Activated naive CD4-positive, alpha-beta T cell treated with anti-CD3 and anti-CD28 coated beads, Interleukin-2, amount 10 ng/mL, durations not matched to agents 7 days and 5 days (primary cell): ENCODE data around the gene ANKRD33.

Source experiments
- CTCF ChIA-PET: fragments of 350-600 bp; sonication (Branson Sonifier 250); formaldehyde crosslinking; loops from one replicate; lab custom pipeline; 2021; ENCODE audit warnings: antibody characterized with exemption; lab: Charles Lee
- DNase-seq: peaks from one replicate; pipeline ENCODE4 v3.0.0-alpha.2; 2020
- H3K27ac Mint-ChIP-seq: one replicate; pipeline ENCODE4 v1.8.0; 2021; ENCODE audit warnings: mild to moderate bottlenecking, moderate library complexity, mixed read lengths
- H3K27me3 Mint-ChIP-seq: one replicate; pipeline ENCODE4 v1.8.0; 2021; ENCODE audit warnings: mild to moderate bottlenecking, mixed read lengths
- H3K36me3 Mint-ChIP-seq: one replicate; pipeline ENCODE4 v1.8.0; 2021; ENCODE audit warnings: mixed read lengths
- H3K4me1 Mint-ChIP-seq: one replicate; pipeline ENCODE4 v1.8.0; 2021; ENCODE audit warnings: mixed read lengths
- H3K4me3 Mint-ChIP-seq: one replicate; pipeline ENCODE4 v1.8.0; 2021; ENCODE audit warnings: mild to moderate bottlenecking, moderate library complexity, mixed read lengths
- H3K9me3 Mint-ChIP-seq: one replicate; pipeline ENCODE4 v1.8.0; 2021; ENCODE audit warnings: mixed read lengths

ANKRD33 gene

DNA sequence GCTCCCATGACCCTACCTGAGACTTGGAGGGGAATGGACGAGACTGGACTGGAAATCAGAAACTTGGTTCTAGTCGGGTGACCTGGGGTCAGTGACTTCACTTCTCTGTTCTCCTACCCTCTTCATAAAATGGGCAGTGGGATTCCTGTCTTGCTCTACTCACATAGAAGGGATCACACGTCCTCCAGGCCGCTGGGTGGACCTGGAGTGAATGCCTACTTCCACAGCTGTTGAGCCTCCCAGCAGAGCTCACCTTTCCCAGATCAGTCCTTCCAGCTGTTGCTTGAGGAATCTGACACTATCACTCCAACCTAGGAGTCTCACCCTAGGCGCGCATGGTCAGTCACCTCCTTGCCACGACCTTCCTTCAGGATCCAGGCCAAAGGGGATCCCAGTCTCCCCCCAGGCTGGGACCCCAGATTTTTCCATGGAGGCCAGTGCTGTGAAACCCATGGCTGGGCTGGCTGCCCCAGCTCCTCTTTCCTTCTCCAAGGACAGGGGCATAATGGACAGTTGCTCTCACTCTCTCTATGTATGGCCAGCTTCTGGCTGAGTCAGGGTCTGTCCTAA is 20.0 kb downstream of the ANKRD33 start:
- CTCF ChIA-PET, result interaction anchor here (1.2 to 1.6 kb wide), 2 partner anchors 13 to 118 kb away, joined by 3 to 4 read pairs; no protein-coding TSS in a partner anchor
- Mint-ChIP-seq H3K27ac (no peak overlapping the region), H3K4me3 (no peak overlapping the region), H3K9me3 (no peaks in the 10 kb centered on the region), H3K27me3 (peaks cover 78% of the 10 kb centered on the region), H3K36me3 (no peaks in the 10 kb centered on the region), H3K4me1 (peaks cover 2% of the 10 kb centered on the region)
- no peak for DNase-seq

DNA sequence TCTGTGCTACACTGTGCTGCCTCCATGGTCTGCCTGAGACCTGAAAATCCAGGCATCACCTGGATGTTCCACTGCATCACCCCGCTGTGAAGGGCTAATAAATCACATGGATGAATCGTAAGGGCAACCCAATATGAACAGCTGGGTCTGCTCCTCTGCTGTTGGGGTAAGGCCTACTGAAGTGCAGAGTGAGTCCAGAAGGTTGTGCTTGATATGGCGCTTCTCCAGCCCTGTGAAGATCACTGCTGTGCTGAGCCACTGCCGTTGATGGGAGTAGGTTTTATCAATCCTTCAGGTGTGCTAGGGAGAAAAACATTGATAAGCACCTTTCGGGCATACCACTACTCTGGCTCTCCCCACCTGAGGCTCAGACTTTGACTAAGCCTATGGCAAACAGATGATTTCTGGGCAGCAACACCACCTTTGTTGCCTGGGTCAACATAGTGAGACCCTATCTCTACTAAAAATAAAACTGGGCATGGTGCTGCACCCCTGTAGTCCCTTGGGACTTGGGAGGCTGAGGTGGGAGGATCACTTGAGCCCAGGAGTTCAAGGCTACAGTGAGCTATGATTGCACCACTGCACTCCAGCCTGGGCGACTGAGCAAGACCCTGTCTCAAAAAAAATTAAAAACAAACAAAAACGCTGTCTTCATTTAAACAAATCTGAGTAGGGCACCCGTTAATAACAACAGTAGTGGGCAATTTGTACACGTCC is 21.1 kb downstream of the ANKRD33 start:
- DNase-seq, result no peak
- Mint-ChIP-seq H3K9me3 (no peaks in the 10 kb centered on the region), H3K27me3 (peaks cover 79% of the 10 kb centered on the region), H3K27ac (no peak overlapping the region), H3K4me3 (no peak overlapping the region), H3K36me3 (no peaks in the 10 kb centered on the region), H3K4me1 (peaks cover 2% of the 10 kb centered on the region)
- CTCF ChIA-PET, result interaction anchor here (1.6 kb wide), 1 partner anchor 116 kb away, joined by 3 read pairs; no protein-coding TSS in a partner anchor

DNA sequence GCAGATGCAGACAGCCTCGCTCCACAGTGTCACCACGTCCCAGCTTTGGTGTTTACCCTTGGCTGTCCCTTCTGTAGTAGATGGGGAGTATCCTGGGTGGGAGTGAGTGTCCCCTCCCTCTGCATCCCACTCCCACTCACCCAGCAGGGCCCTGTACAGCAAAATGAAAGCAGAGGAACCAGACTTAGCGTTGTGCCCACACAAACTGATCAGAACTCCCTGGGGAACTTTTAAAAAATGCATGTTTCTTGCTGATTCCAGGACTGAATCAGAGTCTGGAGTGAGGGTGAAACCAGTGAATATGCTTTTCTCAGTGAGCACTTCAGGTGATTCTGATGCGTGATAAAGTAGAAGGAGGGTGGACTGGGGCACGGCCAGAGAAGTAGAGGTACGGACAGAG is 22.3 kb downstream of the ANKRD33 start:
- DNase-seq, result no peak
- Mint-ChIP-seq H3K4me1 (peaks cover 2% of the 10 kb centered on the region), H3K4me3 (no peak overlapping the region), H3K9me3 (no peaks in the 10 kb centered on the region), H3K27me3 (peaks cover 71% of the 10 kb centered on the region), H3K36me3 (no peaks in the 10 kb centered on the region), H3K27ac (no peak overlapping the region)
- CTCF ChIA-PET, result no interaction called here

DNA sequence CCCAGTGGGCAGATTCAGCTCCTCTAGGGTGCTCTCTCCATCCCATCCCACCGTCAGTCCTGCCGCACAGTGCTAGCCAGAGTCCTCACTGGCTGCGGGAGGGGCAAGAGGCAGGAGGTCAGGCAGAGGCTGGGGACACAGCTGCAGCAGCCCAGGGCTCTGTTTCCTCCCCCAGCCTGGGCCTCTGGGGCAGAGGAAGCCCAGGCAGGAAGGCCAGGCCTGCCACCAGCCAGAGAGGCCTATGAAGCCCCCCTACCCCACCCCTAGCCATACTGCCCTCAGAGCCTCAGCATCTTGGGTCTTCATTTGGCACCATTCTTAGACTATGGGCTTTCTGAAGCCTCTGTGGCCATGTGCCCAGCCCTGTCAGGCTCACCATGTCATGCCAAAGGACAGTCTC is 22.8 kb downstream of the ANKRD33 start:
- Mint-ChIP-seq H3K9me3 (no peaks in the 10 kb centered on the region), H3K27me3 (peaks cover 66% of the 10 kb centered on the region), H3K4me1 (peaks cover 2% of the 10 kb centered on the region), H3K27ac (no peak overlapping the region), H3K4me3 (no peak overlapping the region), H3K36me3 (no peaks in the 10 kb centered on the region)
- CTCF ChIA-PET, result interaction anchor here (1.2 kb wide), 1 partner anchor 16 kb away, joined by 3 read pairs; no protein-coding TSS in a partner anchor
- no peak for DNase-seq

DNA sequence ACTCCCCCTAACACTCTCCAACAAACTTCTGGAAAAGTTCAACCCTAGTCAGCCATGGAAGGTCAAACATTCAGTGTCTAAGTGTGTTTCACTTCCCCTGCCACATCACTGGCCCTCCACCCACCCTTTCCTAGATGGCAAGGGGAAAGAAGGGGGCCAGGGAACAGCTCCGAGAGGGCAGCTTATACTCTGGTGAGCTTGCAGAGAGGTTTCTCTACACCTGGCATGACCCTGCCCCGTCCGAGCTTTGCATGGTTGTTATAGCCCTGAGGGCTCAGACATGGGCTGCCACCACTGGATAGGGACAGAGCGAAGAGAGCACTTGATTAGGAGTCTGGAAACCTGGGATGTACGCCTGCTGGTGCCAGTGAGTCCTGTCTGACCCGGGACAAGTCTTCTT is 23.4 kb downstream of the ANKRD33 start:
- H3K27me3 Mint-ChIP-seq, result peaks cover 61% of the 10 kb centered on the region
- no peaks in the 10 kb centered on the region for H3K36me3 Mint-ChIP-seq
- CTCF ChIA-PET, result interaction anchor here (1.2 kb wide), 1 partner anchor 15 kb away, joined by 3 read pairs; no protein-coding TSS in a partner anchor
- no peak overlapping the region for H3K27ac Mint-ChIP-seq
- no peak for DNase-seq
- H3K4me3 Mint-ChIP-seq, result no peak overlapping the region
- H3K4me1 Mint-ChIP-seq, result peaks cover 2% of the 10 kb centered on the region
- H3K9me3 Mint-ChIP-seq, result no peaks in the 10 kb centered on the region

DNA sequence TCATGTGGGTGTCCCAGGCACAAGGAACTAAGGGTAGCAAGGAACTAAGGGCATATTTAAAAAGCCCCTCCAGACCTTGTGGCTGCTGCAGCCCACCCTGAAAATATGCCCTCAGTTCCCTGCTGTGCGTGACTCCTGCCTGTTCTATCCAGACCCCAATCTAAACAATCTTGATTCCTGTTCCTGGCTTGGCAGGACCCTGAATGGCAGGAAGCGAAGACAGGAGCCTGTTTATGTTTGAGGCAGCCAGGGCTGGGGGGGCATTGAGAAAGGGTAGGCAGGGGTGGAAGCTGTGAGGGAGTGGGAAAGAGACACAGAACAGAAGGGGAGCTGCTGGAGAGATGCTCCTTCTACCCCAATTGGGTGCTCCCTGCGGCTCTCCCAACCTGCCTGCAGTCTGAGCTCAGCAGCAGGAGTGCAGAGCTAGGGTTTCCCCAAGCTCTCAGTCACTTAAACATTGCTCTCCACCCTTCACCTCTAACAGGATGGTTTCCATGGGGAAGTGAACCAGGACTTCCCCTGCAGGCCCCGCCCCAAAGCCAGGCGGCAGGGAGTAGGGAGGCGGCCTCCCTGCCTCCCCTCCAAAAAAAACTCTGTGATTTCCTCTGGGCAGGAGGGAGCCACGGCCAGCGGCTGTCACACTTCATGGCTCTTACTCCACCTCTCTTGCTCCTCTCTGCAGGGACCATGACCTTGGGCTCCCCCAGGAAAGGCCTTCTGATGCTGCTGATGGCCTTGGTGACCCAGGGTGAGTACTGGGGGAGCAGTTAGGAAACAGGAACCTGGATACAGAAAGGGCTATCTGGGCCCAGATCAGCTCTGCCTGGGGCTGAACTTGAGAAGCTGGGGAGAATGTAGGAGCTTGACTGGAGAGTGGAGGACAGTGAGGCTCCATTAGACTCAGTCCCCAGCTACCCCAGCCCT is 24.1 kb downstream of the ANKRD33 start:
- no peak for DNase-seq
- Mint-ChIP-seq H3K27me3 (peaks cover 53% of the 10 kb centered on the region), H3K4me3 (no peak overlapping the region), H3K36me3 (no peaks in the 10 kb centered on the region), H3K9me3 (no peaks in the 10 kb centered on the region), H3K27ac (no peak overlapping the region), H3K4me1 (peaks cover 2% of the 10 kb centered on the region)
- CTCF ChIA-PET, result interaction anchor here (1.2 kb wide), 1 partner anchor 15 kb away, joined by 3 read pairs; no protein-coding TSS in a partner anchor

DNA sequence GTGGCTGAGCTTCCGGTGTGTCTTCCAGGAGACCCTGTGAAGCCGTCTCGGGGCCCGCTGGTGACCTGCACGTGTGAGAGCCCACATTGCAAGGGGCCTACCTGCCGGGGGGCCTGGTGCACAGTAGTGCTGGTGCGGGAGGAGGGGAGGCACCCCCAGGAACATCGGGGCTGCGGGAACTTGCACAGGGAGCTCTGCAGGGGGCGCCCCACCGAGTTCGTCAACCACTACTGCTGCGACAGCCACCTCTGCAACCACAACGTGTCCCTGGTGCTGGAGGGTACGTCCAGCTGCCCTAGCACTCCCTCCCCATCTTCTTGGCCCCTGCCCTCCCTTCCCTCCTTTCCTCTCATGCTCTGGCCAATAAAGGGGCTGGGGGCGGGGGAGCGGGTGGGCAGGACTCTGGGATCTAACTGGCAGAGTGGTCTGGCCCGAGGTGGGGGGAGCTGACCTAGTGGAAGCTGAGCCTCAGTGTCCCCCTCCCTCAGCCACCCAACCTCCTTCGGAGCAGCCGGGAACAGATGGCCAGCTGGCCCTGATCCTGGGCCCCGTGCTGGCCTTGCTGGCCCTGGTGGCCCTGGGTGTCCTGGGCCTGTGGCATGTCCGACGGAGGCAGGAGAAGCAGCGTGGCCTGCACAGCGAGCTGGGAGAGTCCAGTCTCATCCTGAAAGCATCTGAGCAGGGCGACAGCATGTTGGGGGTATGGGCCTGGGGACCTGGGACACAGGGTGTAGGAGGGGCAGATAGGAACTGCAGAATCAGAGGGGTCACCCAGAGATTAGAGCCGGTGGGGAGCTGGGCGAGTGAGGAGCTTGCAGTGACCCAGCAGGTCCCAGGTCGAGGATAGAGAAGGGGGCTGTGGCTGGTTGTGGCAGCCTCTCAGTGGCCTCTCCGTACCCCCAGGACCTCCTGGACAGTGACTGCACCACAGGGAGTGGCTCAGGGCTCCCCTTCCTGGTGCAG is 25.4 kb downstream of the ANKRD33 start:
- H3K4me1 Mint-ChIP-seq, result no peaks in the 10 kb centered on the region
- H3K9me3 Mint-ChIP-seq, result no peaks in the 10 kb centered on the region
- peaks cover 42% of the 10 kb centered on the region for H3K27me3 Mint-ChIP-seq
- CTCF ChIA-PET, result no interaction called here
- no peaks in the 10 kb centered on the region for H3K36me3 Mint-ChIP-seq
- H3K27ac Mint-ChIP-seq, result no peak overlapping the region
- no peak for DNase-seq
- no peak overlapping the region for H3K4me3 Mint-ChIP-seq

DNA sequence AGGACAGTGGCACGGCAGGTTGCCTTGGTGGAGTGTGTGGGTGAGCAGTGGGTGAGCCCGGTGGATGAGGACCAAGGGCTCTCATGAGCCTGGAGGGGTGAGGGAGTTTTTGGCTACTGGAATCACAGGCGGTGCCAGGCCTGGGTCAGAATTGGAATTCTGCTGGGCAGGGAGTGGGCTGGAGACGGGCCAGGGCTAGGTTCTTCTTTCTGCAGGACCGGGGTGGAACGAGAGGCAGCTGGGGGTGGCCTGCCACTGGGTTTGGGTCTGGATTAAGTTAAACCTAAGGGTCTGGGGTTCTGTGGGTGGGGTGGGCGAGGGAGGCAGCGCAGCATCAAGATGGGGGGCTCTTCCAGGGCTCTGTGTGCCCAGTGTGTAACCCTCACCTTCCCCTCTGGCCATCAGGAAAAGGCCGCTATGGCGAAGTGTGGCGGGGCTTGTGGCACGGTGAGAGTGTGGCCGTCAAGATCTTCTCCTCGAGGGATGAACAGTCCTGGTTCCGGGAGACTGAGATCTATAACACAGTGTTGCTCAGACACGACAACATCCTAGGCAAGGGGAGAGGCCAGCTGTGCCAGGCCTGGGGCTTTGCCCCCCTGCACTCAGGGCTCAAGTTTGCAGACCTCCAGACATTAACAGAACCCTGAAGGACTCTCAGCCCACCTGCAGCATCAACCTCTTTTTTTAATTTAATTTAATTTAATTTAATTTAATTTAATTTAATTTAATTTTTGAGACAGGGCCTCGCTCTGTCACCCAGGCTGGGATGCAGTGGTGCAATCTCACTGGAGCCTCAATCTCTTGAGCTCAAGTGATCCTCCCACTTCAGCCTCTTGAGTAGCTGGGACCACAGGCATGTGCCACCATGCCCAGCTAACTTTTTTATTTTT is 26.4 kb downstream of the ANKRD33 start:
- H3K27ac Mint-ChIP-seq, result no peak overlapping the region
- DNase-seq, result no peak
- no peaks in the 10 kb centered on the region for H3K36me3 Mint-ChIP-seq
- no peaks in the 10 kb centered on the region for H3K4me1 Mint-ChIP-seq
- no peak overlapping the region for H3K4me3 Mint-ChIP-seq
- CTCF ChIA-PET, result interaction anchor here (0.6 kb wide), 1 partner anchor 28 kb away, joined by 3 read pairs; no protein-coding TSS in a partner anchor
- H3K27me3 Mint-ChIP-seq, result peaks cover 34% of the 10 kb centered on the region
- H3K9me3 Mint-ChIP-seq, result no peaks in the 10 kb centered on the region

DNA sequence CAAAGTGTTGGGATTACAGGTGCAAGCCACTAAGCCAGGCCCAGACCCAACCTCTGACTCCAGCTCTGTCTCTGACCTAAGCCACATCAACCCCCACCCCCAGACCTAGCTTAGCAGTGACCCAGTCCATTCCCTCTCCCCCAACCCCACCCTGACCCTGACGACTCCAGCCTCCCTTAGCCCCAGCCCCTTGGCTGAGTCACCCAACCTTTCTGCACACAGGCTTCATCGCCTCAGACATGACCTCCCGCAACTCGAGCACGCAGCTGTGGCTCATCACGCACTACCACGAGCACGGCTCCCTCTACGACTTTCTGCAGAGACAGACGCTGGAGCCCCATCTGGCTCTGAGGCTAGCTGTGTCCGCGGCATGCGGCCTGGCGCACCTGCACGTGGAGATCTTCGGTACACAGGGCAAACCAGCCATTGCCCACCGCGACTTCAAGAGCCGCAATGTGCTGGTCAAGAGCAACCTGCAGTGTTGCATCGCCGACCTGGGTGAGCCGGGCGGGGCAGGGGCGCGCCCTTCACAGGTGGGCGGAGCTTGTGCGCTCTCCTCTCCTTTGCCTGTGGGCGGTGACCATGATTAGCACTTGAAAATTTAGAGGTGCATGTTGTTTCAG is 27.2 kb downstream of the ANKRD33 start:
- Mint-ChIP-seq H3K9me3 (no peaks in the 10 kb centered on the region), H3K36me3 (no peaks in the 10 kb centered on the region)
- CTCF ChIA-PET, result interaction anchor here (0.6 kb wide), 1 partner anchor 29 kb away, joined by 3 read pairs; no protein-coding TSS in a partner anchor

DNA sequence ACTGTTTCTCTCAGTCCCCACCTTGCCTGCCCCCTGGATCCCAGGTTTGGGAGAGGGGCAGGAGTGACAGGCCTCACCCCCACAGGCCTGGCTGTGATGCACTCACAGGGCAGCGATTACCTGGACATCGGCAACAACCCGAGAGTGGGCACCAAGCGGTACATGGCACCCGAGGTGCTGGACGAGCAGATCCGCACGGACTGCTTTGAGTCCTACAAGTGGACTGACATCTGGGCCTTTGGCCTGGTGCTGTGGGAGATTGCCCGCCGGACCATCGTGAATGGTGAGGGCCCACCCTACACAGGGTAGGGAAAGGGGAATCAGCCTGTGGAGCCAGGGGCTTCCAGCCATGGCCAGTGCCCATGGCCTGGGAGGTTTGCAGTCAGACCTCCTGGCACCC is 28.0 kb downstream of the ANKRD33 start:
- Mint-ChIP-seq H3K27ac (no peak overlapping the region), H3K4me3 (no peak overlapping the region), H3K36me3 (no peaks in the 10 kb centered on the region), H3K4me1 (no peaks in the 10 kb centered on the region), H3K27me3 (peaks cover 21% of the 10 kb centered on the region), H3K9me3 (no peaks in the 10 kb centered on the region)
- CTCF ChIA-PET, result no interaction called here
- DNase-seq, result no peak

More for the DNA sequence above, 27.2 kb downstream of the ANKRD33 start:
- no peak for DNase-seq
- Mint-ChIP-seq H3K27ac (no peak overlapping the region), H3K4me1 (no peaks in the 10 kb centered on the region), H3K4me3 (no peak overlapping the region), H3K27me3 (peaks cover 29% of the 10 kb centered on the region)

DNA sequence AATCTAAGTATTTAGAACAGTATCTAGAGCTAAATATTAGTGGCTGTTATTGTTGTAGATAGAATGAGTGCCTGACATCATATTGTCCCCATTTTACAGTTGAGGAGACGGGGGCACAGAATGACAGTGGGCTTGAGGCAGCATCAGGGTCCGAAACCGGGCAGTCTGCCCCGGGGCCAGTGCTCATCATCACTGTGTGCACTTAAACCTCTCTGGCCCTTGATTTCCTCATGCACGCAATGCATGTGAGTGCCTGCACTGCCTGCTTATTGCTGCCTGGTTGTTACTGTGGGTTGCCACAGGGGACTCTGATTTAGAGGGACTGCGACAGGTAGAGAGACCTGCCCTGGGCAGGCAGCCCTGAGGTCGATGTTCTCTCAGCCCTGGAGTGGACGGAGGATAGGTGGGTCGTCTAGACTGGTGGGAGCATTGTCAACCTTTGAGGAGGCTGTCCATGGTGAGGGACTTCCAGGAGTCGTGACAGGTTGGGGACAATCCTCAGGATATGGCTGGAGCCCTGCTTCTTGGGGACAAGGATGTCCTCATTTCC is 29.2 kb downstream of the ANKRD33 start:
- CTCF ChIA-PET, result no interaction called here
- no peaks in the 10 kb centered on the region for H3K36me3 Mint-ChIP-seq

More for the DNA sequence above, 29.2 kb downstream of the ANKRD33 start:
- Mint-ChIP-seq H3K4me1 (no peaks in the 10 kb centered on the region), H3K27ac (no peak overlapping the region), H3K27me3 (peaks cover 16% of the 10 kb centered on the region), H3K4me3 (no peak overlapping the region), H3K9me3 (no peaks in the 10 kb centered on the region)
- DNase-seq, result no peak
